HFFc6 (cell line): Measurements from ENCODE around the gene MARCKSL1. TPM values are rescaled to one million over a fixed set of nuclear protein-coding genes. Genes with fewer than 3 reads are reported as not detected.

Experiments used
- DNase-seq: peaks from one replicate; pipeline ENCODE4 v3.0.0-alpha.2; 2018
- H3K27ac Mint-ChIP-seq: 2 replicates; pipeline ENCODE4 v1.8.0; 2020; ENCODE audit warnings: mild to moderate bottlenecking, mixed read lengths
- H3K27me3 Mint-ChIP-seq: 2 replicates; pipeline ENCODE4 v1.8.0; 2021; ENCODE audit warnings: mild to moderate bottlenecking, moderate library complexity, mixed read lengths; ENCODE audit not compliant: insufficient read depth
- H3K36me3 Mint-ChIP-seq: 2 replicates; pipeline ENCODE4 v1.8.0; 2021; ENCODE audit warnings: low read depth, mixed read lengths
- H3K4me1 Mint-ChIP-seq: 2 replicates; pipeline ENCODE4 v1.8.0; 2020; ENCODE audit warnings: low read depth, mixed read lengths
- H3K4me3 Mint-ChIP-seq: 2 replicates; pipeline ENCODE4 v1.8.0; 2020; ENCODE audit warnings: mild to moderate bottlenecking, moderate library complexity, mixed read lengths
- H3K9me3 Mint-ChIP-seq: 2 replicates; pipeline ENCODE4 v1.8.0; 2020; ENCODE audit warnings: mild to moderate bottlenecking, mixed read lengths
- total RNA-seq, 6 experiments: library from RNA; stranded (reverse); fragmentation: NEBNext Ultra II Directional; extraction: Animal tissue kit (Norgen Biotek cat#: 25700); gene quantifications; 2 replicates in 1 of 6; 3 replicates in 5 of 6; pipeline ENCODE4 v1.2.3, GENCODE V29; 2021
- TF ChIP-seq, protein P1 (sequence below): fragments of 200-600 bp; sonication (generic); IDR thresholded peaks from 2 replicates; pipeline ENCODE4 v1.5.0; 2021; ENCODE audit warnings: antibody characterized with exemption, mild to moderate bottlenecking

The MARCKSL1 gene
- total RNA-seq, 6 experiments from 2014 or later: 7.8 to 12.8 (median 11.4) TPM

DNA sequence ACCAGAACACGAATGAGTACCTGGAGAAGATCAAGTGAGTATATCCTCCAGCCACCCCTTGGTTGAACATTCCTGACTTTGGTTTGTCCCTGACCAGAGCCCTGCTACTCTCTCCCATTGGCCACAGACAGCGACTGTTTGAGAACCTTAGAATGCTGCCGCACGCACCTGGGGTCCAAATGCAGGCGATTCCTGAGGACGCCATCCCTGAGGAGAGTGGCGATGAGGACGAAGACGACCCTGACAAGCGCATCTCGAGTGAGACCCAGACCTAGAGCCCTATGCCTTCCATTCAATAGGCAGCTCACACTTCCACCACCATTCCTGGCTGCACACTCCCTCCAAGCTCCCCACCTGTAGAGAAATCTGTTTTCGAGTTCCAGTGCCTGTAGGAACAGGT lies 4.5 kb downstream of the MARCKSL1 start:
- H3K27me3 Mint-ChIP-seq: peaks cover 3% of the 10 kb centered on the region
- H3K36me3 Mint-ChIP-seq: peaks cover 30% of the 10 kb centered on the region
- peaks cover 5% of the 10 kb centered on the region for H3K4me1 Mint-ChIP-seq
- H3K9me3 Mint-ChIP-seq: no peaks in the 10 kb centered on the region
- no peak overlapping the region for H3K4me3 Mint-ChIP-seq
- TF ChIP-seq, protein P1, sequence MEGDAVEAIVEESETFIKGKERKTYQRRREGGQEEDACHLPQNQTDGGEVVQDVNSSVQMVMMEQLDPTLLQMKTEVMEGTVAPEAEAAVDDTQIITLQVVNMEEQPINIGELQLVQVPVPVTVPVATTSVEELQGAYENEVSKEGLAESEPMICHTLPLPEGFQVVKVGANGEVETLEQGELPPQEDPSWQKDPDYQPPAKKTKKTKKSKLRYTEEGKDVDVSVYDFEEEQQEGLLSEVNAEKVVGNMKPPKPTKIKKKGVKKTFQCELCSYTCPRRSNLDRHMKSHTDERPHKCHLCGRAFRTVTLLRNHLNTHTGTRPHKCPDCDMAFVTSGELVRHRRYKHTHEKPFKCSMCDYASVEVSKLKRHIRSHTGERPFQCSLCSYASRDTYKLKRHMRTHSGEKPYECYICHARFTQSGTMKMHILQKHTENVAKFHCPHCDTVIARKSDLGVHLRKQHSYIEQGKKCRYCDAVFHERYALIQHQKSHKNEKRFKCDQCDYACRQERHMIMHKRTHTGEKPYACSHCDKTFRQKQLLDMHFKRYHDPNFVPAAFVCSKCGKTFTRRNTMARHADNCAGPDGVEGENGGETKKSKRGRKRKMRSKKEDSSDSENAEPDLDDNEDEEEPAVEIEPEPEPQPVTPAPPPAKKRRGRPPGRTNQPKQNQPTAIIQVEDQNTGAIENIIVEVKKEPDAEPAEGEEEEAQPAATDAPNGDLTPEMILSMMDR: no peak
- no peak for DNase-seq
- no peak overlapping the region for H3K27ac Mint-ChIP-seq

DNA sequence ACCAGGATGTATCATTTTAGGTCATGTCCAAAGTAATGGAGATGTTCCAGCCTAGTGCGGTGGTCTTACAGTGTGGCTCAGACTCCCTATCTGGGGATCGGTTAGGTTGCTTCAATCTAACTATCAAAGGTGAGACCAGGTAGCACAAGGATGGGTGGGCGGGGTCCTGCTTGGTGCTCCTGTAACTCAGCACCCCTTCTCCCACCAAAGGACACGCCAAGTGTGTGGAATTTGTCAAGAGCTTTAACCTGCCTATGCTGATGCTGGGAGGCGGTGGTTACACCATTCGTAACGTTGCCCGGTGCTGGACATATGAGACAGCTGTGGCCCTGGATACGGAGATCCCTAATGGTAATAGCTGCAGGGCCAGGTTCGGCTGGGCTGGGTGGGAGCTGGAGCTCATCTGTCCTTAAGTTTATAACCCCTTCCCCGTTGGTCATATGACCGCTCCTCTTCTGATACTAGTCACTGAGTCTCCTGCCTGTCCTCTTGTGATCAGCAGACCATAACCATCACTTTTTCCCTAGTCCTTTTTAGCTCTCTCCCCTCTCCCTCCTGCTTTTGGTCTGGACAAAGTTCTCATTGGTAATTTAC lies 5.4 kb downstream of the MARCKSL1 start:
- Mint-ChIP-seq H3K27ac (no peak overlapping the region), H3K4me1 (peaks cover 5% of the 10 kb centered on the region), H3K27me3 (peaks cover 3% of the 10 kb centered on the region), H3K4me3 (no peak overlapping the region), H3K9me3 (no peaks in the 10 kb centered on the region), H3K36me3 (peaks cover 30% of the 10 kb centered on the region)
- TF ChIP-seq, protein P1: no peak
- no peak for DNase-seq

DNA sequence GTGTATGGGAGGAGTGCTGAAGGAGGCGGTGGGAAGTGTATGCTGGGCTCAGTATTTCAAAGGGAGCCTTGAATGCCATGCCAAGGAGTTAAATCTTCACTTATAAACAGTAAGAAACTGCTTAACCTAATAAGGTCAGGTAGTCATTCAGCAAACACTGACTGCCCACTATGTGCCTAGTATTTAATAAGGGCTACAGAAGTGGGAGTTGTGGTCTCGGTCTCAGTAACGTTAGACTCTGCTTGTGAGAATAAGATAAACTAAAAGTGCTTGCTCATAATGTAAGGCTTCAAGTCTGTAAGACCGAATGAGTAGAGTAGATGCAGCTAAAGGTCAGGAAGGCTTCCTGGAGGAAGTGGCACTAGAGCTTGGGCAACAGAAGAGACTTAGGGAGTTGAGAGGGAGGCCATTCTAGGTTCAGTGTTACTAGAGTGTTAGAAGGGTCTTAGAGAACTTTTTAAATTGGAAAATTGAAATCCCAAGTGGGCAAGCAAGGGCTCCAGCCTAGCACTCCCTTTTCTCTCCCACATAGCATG lies 6.0 kb downstream of the MARCKSL1 start:
- H3K4me3 Mint-ChIP-seq: no peak overlapping the region
- no peaks in the 10 kb centered on the region for H3K9me3 Mint-ChIP-seq
- H3K27me3 Mint-ChIP-seq: peaks cover 2% of the 10 kb centered on the region
- no peak for DNase-seq
- no peak overlapping the region for H3K27ac Mint-ChIP-seq
- TF ChIP-seq, protein P1: no peak
- peaks cover 4% of the 10 kb centered on the region for H3K4me1 Mint-ChIP-seq
- peaks cover 30% of the 10 kb centered on the region for H3K36me3 Mint-ChIP-seq

DNA sequence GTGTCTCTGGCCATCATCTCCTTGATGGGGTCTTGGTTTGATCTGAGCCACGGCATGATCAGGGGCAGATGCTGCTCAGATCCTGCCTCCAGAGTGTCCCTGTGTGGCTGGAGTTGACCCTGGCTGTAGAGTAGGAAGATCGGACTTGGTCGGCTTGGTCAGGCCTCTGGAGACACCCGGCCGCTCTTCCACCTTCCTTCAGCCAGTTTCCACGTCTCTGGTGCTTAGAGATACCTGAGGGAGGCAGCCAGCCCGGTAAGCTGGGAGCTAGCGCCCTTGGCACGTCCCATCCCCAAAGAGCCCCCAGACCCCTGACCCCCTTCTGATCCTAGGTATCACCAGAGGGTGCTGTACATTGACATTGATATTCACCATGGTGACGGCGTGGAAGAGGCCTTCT lies 8.8 kb downstream of the MARCKSL1 start:
- H3K27ac Mint-ChIP-seq: no peak overlapping the region
- no peak overlapping the region for H3K4me3 Mint-ChIP-seq
- no peaks in the 10 kb centered on the region; the same call in none of the 2 replicates for H3K27me3 Mint-ChIP-seq
- no peak for DNase-seq
- H3K36me3 Mint-ChIP-seq: peaks cover 25% of the 10 kb centered on the region
- TF ChIP-seq, protein P1: no peak
- H3K9me3 Mint-ChIP-seq: no peaks in the 10 kb centered on the region
- H3K4me1 Mint-ChIP-seq: peaks cover under 1% of the 10 kb centered on the region; the same call in 1 of the 2 replicates

DNA sequence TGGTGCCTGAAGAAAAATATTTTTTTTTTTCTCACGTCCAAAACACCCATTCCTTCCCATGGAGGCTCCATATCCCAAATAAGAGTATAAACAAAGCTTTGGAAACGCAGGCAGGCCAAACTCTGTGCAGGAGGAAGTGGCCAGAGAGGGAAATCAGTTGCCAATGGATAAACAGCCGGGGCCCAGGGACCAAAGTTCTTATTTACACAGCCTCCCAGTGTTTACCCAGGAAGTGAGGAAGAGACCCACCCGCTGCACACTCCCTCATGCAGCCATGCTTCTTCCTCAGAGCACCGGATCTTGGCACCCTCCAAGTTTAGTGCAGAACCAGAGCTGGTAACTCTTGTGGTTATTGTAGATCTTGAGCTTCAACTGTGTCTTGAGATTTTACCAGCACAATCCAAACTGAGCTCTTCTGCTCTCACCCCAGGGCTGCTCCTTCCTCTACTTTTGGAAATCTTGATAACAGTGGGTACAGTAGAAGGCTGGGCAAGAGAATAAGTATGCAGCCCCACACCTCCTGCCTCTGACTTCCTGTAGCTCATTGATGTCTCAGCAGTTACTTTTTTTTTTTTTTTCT lies 14.2 kb downstream of the MARCKSL1 start:
- Mint-ChIP-seq H3K27ac (no peak overlapping the region), H3K4me3 (no peak overlapping the region), H3K27me3 (no peaks in the 10 kb centered on the region), H3K9me3 (no peaks in the 10 kb centered on the region), H3K36me3 (peaks cover 2% of the 10 kb centered on the region), H3K4me1 (peaks cover 6% of the 10 kb centered on the region)
- DNase-seq: no peak
- TF ChIP-seq, protein P1: no peak
